GM12878 (cell line): ENCODE data around the gene RBM4. TPM values are rescaled to one million over a fixed set of nuclear protein-coding genes. Genes with fewer than 3 reads are reported as not detected.

Experiments used
- ATF7 ChIP-seq: fragments of 450-650 bp; IDR thresholded peaks from 2 replicates; pipeline ENCODE4 v1.6.1; 2016; ENCODE audit warnings: low read depth, mild to moderate bottlenecking
- BCL11A ChIP-seq: IDR thresholded peaks from 2 replicates; pipeline ENCODE4 v1.6.1; 2011; ENCODE audit warnings: low read depth, low read length
- CEBPB ChIP-seq, 2 experiments: fragments of 150-350 bp in 1 of 2; IDR thresholded peaks; 2 replicates each; pipeline ENCODE4 v1.6.1; 2012 to 2014; ENCODE audit warnings: low read depth in 2 of 2, low read length in 2 of 2, borderline replicate concordance in 1 of 2, inconsistent platforms in 1 of 2
- DPF2 ChIP-seq: fragments of 450-650 bp; IDR thresholded peaks from 2 replicates; pipeline ENCODE4 v1.6.1; 2017; ENCODE audit warnings: mild to moderate bottlenecking
- E2F4 ChIP-seq: IDR thresholded peaks from 2 replicates; pipeline ENCODE4 v1.6.1; 2012; ENCODE audit warnings: low read depth, low read length, improper control_type of control experiment
- EGR1 ChIP-seq, 2 experiments: IDR thresholded peaks; 1 replicate in 1 of 2; 2 replicates in 1 of 2; pipeline ENCODE4 v1.6.1; 2011 to 2012; ENCODE audit warnings: low read depth in 2 of 2, low read length in 2 of 2, borderline replicate concordance in 1 of 2, mild to moderate bottlenecking in 1 of 2, moderate library complexity in 1 of 2
- KAT2A ChIP-seq: conservative IDR thresholded peaks from 2 replicates; pipeline ENCODE4 v1.6.1; 2011; ENCODE audit warnings: low read depth, low read length; ENCODE audit not compliant: control insufficient read depth
- MTA2 ChIP-seq: fragments of 450-650 bp; IDR thresholded peaks from 2 replicates; pipeline ENCODE4 v1.6.1; 2016; ENCODE audit warnings: low read depth, mild to moderate bottlenecking, moderate library complexity
- NFXL1 ChIP-seq: fragments of 450-650 bp; IDR thresholded peaks from 2 replicates; pipeline ENCODE4 v1.6.1; 2017; ENCODE audit warnings: antibody characterized with exemption, mild to moderate bottlenecking, borderline replicate concordance
- PAX5 ChIP-seq: IDR thresholded peaks from 2 replicates; pipeline ENCODE4 v1.6.1; 2011; ENCODE audit warnings: low read depth, low read length, borderline replicate concordance
- POU2F2 ChIP-seq: IDR thresholded peaks from 3 replicates; pipeline ENCODE4 v1.6.1; 2011; ENCODE audit warnings: low read depth, mild to moderate bottlenecking, low read length, borderline replicate concordance
- RAD21 ChIP-seq: IDR thresholded peaks from 2 replicates; pipeline ENCODE4 v1.6.1; 2011; ENCODE audit warnings: mild to moderate bottlenecking, low read depth, low read length, moderate library complexity; ENCODE audit not compliant: insufficient read depth
- RELA ChIP-seq: fragments of 450-650 bp; IDR thresholded peaks from 2 replicates; pipeline ENCODE4 v1.8.0; 2014; ENCODE audit warnings: borderline replicate concordance; ENCODE audit not compliant: partially characterized antibody
- SUZ12 ChIP-seq: fragments of 200-600 bp; sonication (generic); IDR thresholded peaks from one replicate; pipeline ENCODE4 v1.6.1; 2018; ENCODE audit warnings: antibody characterized with exemption, mild to moderate bottlenecking; ENCODE audit not compliant: unreplicated experiment
- TBL1XR1 ChIP-seq: IDR thresholded peaks from 2 replicates; pipeline ENCODE4 v1.6.1; 2012; ENCODE audit warnings: low read depth, low read length, improper control_type of control experiment
- TCF7 ChIP-seq: IDR thresholded peaks from 2 replicates; pipeline ENCODE4 v1.6.1; 2014; ENCODE audit warnings: antibody characterized with exemption, borderline replicate concordance
- polyA plus RNA-seq, 11 experiments: library from polyadenylated mRNA; depleted of rRNA in 4 of 11; unstranded in 6 of 11; stranded (reverse) in 5 of 11; fragments of >200 nt; fragmentation: Nextera tagmentation in 4 of 11; fragmentation: Illumina TruSeq in 1 of 11; extraction: Ambion mirVana in 4 of 11; extraction: Trizol in 1 of 11; gene quantifications; 1 replicate in 1 of 11; 2 replicates in 10 of 11; pipeline versions ENCODE4 v1.2.1 to v1.2.3, GENCODE V29; 2011 to 2016; ENCODE audit warnings: inconsistent platforms in 2 of 11, missing spikeins in 2 of 11, low read depth in 1 of 11
- total RNA-seq, 4 experiments: library from RNA; depleted of rRNA in 3 of 4; stranded (reverse); fragments of >200 nt in 3 of 4; fragmentation: Illumina TruSeq in 1 of 4; extraction: Trizol in 1 of 4; gene quantifications; 2 replicates each; pipeline versions ENCODE4 v1.2.1 to v1.2.3, GENCODE V29; 2013 to 2021
- TF ChIP-seq, protein P1 (sequence below): fragments of 450-650 bp; IDR thresholded peaks from 2 replicates; pipeline ENCODE4 v1.6.1; 2017; ENCODE audit warnings: mild to moderate bottlenecking, moderate library complexity
- TF ChIP-seq, protein P2 (sequence below): fragments of 450-650 bp; IDR thresholded peaks from 2 replicates; pipeline ENCODE4 v1.6.1; 2016; ENCODE audit warnings: mild to moderate bottlenecking
- TF ChIP-seq, protein P3 (sequence below): fragments of 150-350 bp; IDR thresholded peaks from 2 replicates; pipeline ENCODE4 v1.6.1; 2014; ENCODE audit warnings: mild to moderate bottlenecking, low read depth, low read length
- TF ChIP-seq, protein P4 (sequence below): IDR thresholded peaks from 2 replicates; pipeline ENCODE4 v1.6.1; 2012; ENCODE audit warnings: low read length, inconsistent platforms

Gene RBM4
- total and polyA plus RNA-seq, 10 of the 15 experiments (the other 5 are each of a cell fraction or from before 2014, with no cell fraction given) = 105 to 224 (median 138) TPM

DNA sequence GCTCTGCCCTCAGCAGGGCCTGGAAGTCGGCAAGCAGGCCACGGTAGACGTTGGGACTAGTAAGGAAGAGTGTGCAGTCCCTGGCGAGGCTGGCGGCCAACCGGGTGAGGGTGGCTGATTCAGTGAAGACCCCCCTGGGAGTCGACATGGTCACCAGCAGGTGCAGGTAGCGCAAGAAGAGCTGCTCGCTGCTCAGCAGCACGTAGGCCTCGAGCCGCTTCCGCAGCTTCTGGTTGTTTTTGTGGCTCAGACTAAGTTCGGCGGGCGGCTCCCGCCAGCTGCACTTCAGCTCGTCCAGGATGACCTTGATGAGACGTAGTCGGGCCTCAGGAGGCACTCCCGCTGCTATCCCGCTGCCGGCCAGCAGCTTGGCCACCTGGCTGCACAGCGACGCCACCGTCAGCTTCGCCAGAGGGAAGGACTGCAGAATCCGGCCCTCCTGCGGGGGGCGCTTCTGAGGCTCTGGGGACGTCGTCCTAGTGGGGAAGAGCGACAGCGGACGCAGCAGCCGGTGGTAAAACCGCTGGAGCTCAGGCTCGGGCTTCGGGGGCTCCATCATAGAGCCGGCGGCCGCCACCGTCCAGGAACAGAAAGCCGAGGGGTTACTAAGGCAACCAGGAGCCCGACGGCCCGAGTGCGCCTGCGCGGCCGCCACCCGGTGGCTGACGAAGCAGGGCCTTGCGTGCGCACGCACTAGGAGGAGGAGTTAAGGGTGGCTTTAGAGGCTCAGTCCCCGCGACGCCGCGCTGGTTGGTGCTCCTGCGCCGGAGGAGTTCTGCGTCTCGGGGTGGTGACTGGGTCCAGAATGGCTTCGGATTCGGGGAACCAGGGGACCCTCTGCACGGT is 45.8 kb upstream of the RBM4 start, which contains the start of the genes CCDC87 and CCS (continued):
- TF ChIP-seq RELA = no peak
- TF ChIP-seq, protein P1, sequence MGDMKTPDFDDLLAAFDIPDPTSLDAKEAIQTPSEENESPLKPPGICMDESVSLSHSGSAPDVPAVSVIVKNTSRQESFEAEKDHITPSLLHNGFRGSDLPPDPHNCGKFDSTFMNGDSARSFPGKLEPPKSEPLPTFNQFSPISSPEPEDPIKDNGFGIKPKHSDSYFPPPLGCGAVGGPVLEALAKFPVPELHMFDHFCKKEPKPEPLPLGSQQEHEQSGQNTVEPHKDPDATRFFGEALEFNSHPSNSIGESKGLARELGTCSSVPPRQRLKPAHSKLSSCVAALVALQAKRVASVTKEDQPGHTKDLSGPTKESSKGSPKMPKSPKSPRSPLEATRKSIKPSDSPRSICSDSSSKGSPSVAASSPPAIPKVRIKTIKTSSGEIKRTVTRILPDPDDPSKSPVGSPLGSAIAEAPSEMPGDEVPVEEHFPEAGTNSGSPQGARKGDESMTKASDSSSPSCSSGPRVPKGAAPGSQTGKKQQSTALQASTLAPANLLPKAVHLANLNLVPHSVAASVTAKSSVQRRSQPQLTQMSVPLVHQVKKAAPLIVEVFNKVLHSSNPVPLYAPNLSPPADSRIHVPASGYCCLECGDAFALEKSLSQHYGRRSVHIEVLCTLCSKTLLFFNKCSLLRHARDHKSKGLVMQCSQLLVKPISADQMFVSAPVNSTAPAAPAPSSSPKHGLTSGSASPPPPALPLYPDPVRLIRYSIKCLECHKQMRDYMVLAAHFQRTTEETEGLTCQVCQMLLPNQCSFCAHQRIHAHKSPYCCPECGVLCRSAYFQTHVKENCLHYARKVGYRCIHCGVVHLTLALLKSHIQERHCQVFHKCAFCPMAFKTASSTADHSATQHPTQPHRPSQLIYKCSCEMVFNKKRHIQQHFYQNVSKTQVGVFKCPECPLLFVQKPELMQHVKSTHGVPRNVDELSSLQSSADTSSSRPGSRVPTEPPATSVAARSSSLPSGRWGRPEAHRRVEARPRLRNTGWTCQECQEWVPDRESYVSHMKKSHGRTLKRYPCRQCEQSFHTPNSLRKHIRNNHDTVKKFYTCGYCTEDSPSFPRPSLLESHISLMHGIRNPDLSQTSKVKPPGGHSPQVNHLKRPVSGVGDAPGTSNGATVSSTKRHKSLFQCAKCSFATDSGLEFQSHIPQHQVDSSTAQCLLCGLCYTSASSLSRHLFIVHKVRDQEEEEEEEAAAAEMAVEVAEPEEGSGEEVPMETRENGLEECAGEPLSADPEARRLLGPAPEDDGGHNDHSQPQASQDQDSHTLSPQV = no peak
- no peak for TF ChIP-seq TBL1XR1
- TF ChIP-seq SUZ12 = no peak
- TF ChIP-seq, protein P2, sequence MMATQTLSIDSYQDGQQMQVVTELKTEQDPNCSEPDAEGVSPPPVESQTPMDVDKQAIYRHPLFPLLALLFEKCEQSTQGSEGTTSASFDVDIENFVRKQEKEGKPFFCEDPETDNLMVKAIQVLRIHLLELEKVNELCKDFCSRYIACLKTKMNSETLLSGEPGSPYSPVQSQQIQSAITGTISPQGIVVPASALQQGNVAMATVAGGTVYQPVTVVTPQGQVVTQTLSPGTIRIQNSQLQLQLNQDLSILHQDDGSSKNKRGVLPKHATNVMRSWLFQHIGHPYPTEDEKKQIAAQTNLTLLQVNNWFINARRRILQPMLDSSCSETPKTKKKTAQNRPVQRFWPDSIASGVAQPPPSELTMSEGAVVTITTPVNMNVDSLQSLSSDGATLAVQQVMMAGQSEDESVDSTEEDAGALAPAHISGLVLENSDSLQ = peak; percentile 56; the same call in 1 of the 2 replicates
- TF ChIP-seq EGR1 (IDR thresholded peaks at IDR 0.05; ENCODE audit: borderline replicate concordance in 1 of 2, low read depth in 2 of 2, low read length in 2 of 2) = no peak
- no peak for TF ChIP-seq BCL11A
- no peak for TF ChIP-seq ATF7
- TF ChIP-seq, protein P3, sequence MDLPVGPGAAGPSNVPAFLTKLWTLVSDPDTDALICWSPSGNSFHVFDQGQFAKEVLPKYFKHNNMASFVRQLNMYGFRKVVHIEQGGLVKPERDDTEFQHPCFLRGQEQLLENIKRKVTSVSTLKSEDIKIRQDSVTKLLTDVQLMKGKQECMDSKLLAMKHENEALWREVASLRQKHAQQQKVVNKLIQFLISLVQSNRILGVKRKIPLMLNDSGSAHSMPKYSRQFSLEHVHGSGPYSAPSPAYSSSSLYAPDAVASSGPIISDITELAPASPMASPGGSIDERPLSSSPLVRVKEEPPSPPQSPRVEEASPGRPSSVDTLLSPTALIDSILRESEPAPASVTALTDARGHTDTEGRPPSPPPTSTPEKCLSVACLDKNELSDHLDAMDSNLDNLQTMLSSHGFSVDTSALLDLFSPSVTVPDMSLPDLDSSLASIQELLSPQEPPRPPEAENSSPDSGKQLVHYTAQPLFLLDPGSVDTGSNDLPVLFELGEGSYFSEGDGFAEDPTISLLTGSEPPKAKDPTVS = no peak
- no peak for TF ChIP-seq RAD21
- TF ChIP-seq PAX5 = peak; percentile 20; the same call in 1 of the 2 replicates
- TF ChIP-seq E2F4 = no peak
- peak; percentile 42; the same call in 1 of the 3 replicates for TF ChIP-seq POU2F2
- no peak for TF ChIP-seq DPF2
- no peak for TF ChIP-seq CEBPB (IDR thresholded peaks at IDR 0.05; ENCODE audit: borderline replicate concordance in 1 of 2, low read depth in 2 of 2, low read length in 2 of 2)
- no peak for TF ChIP-seq KAT2A
- no peak for TF ChIP-seq MTA2
- no peak for TF ChIP-seq NFXL1
- TF ChIP-seq TCF7 = no peak
- TF ChIP-seq, protein P4, sequence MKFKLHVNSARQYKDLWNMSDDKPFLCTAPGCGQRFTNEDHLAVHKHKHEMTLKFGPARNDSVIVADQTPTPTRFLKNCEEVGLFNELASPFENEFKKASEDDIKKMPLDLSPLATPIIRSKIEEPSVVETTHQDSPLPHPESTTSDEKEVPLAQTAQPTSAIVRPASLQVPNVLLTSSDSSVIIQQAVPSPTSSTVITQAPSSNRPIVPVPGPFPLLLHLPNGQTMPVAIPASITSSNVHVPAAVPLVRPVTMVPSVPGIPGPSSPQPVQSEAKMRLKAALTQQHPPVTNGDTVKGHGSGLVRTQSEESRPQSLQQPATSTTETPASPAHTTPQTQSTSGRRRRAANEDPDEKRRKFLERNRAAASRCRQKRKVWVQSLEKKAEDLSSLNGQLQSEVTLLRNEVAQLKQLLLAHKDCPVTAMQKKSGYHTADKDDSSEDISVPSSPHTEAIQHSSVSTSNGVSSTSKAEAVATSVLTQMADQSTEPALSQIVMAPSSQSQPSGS = no peak
